Activated CD4-positive, alpha-beta T cell treated with anti-CD3 and anti-CD28 coated beads for 4 hours (primary cell): ENCODE results near the gene TYW1.
"Not testable (repeated sequence)": the region's sequence is repeated elsewhere in the genome, so short reads cannot be mapped to it uniquely, and the experiment has no call there.

Experiments
- DNase-seq, 2 donors: peaks; one replicate each; pipeline ENCODE4 v3.0.0-alpha.2; 2020

Gene TYW1

DNA sequence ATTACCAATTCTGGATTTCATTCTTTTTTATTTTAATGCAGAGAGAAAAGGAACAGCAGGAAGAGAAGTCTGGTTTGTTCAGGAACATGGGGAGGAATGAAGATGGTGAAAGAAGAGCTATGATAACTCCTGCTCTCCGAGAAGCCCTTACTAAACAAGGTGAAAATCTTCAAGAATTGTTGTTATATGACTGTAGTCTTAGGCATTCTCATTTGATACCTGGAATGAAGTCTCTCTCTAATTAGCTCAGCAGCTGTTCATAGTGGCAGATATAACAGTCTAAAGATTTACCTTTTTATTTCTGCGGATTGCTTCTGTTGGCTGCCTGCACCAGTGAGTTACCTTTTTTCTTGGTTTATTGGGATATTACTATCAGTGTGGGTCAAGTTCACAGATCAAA lies 53.3 kb downstream of the TYW1 start:
- not testable (repeated sequence) for DNase-seq

DNA sequence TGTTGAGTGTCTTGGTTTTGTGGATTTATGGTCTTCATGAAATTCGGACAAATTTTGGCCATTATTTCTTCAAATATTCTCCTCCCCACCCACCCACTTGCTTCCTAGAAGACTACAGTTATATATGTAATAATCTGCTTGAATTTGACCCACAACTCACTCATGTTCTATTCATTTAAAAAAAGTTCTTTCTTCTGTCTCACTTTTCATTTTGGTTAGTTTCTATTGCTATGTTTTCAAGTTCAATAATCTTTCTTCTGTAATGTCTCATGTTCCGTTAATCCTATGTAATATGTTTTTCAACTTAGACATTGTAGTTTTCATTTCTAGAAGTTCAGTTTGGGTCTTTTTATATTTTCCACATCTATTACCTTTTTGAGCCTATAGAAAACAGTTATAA lies 55.5 kb downstream of the TYW1 start:
- DNase-seq, result not testable (repeated sequence)

DNA sequence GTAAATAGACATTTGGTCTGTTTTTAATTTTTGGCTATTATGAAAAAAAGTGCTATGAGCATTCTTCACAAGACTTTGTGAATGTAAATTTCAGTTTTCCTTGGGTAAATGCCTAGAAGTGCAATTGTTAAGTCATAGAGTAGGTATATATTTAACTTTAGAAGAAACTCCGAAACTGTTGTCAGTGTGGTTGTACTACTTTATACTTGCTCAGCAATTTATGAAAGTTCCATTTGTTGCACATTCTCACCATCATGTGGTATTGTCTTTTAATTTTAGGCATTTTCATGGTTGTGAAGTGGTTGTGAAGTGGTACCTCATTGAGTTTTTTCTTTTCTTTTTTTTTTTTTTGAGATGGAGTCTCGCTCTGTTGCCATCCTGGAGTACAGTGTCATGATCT lies 60.0 kb downstream of the TYW1 start:
- no peak for DNase-seq

DNA sequence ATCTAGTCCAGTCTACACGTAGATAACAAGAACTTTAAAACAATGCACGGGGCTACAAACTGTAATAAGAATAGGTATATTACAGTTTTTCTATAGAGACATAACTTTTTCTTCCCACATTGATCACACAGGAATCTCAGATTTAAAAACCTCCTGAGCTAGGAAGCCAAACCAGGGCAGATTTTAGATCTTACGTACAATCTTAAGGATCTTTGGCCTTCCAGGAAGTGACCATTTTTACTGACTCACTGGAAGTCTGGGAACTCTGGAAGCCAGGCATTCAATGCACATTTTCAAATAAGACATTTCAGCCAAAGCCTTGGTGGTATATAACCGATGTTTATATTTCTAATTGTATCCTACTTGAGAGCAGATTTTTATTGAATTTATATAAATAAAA lies 64.7 kb downstream of the TYW1 start:
- DNase-seq, result not testable (repeated sequence)

DNA sequence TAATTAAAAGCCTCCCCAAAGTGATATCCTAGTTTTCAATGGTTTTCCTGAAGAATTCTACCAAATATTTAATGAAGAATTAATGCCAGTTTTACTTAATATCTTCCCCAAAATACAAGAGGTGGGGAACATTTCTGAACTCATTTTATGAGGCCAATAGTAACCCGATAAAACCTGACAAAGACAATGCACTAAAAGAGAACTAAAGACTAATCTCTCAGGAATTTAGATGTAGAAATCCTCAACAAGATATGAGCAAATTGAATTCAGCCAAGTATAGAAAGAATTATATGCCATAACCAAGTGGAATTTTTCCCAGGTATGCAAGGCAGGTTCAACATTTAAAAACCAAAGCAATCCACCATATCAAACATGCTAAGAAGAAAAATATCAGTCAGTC lies 66.2 kb downstream of the TYW1 start:
- DNase-seq, result not testable (repeated sequence)

DNA sequence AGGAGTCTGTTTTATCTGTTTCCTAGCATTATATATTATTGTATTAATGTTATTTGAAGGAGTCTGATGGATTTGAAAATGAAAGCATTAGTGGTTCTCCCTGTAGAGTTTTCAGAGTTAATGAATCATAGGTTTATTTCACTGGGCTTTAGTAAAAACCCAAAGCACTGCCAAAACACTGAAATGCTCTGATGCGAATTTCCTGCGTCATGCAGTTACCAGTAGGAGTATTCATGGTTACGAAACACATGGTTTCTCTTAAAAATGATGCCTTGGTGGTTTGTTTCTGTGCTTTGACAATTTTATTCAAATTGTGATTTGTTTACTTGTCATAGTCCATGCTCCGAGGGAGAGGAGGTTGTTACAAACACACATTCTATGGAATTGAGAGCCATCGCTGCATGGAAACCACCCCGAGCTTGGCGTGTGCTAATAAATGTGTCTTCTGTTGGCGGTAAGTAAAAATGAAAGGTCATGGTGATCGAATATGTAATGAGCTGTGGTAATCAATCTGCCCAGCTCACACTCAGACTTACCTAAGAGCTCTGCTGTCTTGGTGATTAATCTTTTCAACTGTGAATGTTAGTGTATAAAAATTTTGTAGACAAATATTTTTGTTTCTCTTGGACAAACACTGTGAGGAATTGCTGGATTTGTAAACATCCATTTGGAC lies 70.5 kb downstream of the TYW1 start:
- DNase-seq, result not testable (repeated sequence)

DNA sequence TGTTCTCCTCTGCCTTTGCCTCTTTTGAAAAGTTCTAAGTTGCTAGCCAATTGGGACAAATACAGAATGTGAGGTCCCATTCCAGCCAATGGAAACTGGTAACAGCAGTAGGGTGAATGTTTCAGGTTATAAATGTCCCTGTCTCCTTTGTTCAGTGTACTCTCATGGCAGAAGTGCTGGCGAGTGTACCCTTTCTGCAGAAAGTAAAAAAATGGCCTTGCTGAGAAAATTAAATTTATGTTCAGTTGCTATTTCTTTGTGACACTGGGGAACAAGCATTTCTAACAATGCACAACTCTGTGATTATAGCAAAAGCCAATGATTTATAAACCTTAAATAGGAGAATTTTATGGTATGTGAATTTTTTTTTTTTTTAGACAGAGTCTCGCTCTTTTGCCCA lies 79.5 kb downstream of the TYW1 start:
- DNase-seq, result not testable (repeated sequence)

DNA sequence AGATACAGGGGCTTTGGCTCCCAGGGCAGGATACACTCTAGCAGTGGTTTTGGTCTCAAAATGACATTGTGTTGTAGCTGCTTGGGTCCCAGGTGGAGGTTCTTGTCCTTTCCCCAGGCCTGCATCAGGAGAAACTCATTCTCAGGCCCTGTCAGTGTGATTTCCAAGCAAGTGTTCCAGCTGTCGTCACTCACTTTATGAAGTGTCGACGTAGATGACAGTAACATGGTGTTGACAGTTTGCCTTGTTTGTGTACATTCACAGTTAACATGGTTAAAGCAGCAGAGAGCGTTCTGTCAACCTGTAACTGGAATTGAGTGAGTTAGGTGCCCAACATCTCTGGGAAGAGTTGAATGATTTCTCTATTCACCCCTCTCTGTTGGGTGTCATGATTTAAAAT lies 86.2 kb downstream of the TYW1 start:
- DNase-seq, result not testable (repeated sequence)

DNA sequence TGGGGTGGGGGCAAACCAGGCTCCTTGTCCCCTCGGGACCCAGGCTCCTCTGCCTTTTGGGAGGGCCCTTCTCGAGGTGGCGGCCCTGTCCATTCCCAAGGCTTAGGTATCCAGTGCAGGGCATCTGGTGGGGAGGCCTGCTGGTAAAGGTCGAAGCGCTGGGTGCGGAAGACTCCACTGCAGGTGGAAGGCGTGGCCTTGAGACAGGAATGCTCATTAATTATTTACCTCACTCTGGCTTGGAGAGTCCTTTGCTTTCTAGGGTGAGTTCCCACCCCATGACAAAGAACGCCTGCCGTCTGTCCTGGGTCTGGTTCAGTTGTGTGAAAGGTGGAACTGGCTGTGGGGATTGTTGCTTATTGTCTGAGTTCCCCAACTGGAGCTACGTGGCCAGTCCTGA lies 92.6 kb downstream of the TYW1 start:
- not testable (repeated sequence) for DNase-seq

DNA sequence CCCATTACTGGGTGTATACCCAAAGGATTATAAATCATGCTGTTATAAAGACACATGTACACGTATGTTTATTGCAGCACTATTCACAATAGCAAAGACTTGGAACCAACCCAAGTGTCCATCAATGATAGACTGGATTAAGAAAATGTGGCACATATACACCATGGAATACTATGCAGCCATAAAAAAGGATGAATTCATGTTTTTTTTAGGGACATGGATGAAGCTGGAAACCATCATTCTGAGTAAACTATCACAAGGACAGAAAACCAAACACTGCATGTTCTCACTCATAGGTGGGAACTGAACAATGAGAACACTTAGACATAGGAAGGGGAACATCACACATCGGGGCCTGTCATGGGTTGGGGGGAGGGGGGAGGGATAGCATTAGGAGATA lies 94.4 kb downstream of the TYW1 start:
- DNase-seq, result not testable (repeated sequence)

DNA sequence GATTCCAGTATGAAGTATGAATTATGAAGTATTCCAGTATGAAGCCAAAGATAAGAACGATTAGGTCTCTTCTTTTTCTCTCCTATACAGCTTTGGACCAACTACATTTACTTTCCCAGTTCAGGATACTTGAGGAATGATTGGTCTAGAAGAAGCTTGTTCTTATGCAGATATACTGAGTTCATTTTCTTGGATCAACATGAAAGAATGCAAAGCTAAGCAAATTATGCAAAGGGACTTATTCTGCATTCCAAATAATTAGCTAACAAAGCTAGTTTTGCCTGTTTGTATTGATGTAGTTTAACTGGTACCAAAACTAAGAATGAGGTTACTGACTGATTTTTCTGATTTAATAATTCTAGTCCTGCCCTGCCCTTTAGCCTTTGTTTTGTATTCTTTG lies 101.4 kb downstream of the TYW1 start:
- not testable (repeated sequence) for DNase-seq

DNA sequence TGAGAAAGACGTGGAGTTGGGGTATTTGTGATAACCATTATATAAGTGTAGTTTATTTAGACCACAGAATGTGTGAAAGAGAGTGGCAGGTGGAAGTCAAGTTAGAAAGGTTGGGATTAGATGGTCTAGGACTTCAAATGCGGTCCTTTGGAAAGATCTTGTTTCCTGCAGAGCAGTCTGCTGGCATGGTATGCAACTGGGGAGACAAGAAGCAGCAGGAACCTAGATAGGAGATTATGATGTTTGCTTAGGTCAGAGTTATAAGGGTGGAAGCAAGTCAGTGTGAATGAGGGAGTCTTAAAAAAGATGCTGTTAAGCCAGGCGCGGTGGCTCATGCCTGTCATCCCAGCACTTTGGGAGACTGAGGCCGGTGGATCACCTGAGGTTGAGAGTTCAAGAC lies 102.8 kb downstream of the TYW1 start:
- not testable (repeated sequence) for DNase-seq

DNA sequence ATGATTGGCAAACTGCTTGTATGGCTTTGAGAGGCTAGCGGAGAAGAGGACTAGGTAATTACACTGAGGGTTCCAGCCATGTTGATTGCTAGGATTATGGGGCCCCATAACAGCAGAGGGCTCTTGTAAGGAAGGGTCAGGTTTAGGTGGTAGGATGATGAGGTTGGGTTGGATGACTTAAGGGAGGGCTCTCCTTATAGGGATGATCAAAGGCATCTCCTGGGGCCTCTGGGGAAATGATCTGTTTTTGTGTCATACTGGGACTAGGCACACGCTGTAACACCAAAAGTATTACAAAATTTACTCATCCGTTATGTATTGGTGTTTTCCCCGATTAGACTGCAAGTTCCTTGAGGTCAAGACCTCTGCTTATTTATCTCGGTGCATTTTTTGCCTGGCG lies 103.4 kb downstream of the TYW1 start:
- DNase-seq, result not testable (repeated sequence)

DNA sequence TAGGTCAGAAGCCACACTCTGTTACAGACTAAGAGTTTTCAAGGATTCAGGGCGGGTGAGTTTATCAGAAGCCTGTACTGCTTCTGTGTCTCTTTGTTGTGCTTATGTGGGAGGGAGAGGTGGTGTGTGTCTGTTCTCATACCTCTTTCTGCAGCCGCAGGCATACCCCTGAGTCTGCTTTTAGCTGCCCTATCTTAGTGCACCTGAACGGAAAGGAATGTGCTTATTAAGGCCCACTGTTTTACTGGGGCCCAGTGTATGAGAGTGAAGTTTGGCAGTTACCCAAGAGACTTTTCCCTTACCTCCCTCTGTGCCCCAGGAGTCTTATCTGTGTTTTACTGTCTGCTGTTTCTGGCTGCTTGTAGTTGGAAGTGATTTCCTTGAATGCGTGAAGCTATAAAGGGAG lies 104.3 kb downstream of the TYW1 start:
- DNase-seq, result no peak

DNA sequence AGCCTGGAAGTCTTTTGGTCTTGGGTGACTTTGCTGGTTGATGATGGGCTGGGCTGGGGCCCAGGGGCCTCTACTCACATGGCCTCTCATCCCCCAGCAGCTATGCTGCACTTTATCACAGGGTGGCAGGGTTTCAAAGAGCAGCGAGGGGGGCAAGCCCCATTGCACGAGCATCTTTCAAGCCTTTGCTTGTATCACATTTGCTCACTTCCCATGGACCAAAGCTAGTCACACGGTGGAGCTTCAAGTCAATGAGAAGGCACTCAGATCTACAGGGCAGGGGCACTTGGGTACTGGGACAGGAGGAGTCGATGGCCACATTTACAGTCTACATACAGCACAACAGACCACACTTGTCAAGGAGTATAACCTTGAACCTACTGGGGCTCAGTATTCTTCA lies 108.3 kb downstream of the TYW1 start:
- not testable (repeated sequence) for DNase-seq

DNA sequence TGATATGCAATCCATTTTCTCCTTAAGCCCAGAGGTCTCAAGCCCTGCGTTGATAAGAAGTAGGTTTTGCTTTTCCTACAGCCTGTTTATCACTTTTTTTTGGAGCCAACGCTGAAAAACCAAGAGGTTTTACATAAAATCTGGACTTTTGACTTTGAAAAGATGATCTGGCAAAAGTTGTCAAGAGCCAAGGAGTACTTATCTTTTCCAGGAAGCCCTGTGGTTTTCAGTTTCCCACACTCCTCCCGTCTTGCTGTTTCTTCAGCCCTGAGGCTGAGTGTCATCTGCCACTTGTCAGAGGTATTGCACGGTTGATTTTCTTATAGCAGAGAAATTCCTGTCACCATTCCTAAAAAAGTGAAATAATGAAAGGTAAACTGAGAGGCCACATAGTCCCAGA lies 108.7 kb downstream of the TYW1 start:
- no peak for DNase-seq

DNA sequence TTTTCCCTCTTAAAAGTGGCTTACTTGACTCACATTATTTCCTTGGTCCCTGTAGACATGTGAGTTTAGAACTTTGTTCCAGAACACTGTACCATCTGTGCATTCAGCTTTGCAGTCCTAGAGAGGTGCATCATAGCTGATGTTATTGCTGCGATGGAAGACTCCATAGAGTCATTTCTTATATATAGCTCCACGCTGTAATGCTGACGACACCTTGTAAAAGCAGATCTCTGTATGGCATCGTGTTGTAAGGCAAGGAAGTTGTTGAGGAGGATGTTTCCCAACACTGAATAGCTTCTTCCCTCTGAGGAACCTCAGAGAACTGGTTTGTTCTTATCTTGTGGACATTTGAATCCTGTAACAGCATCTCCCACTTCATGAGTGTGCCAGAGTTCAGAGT lies 109.6 kb downstream of the TYW1 start:
- not testable (repeated sequence) for DNase-seq

DNA sequence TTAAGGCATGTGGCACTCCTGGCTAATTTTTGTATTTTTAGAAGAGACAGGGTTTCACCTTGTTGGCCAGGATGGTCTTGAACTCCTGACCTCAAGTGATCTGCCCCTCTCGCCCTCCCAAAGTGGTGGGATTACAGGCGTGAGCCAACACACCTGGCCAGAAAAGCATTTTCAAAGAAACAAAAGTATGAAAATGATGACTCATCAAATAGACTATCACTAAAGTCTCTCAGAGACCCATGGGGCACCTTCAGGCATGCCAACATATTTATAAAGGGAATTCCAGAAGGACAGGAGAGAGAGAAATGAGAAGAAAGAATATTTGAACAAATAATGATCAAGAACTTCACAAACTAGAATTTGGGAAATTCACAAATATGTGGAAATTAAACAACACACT lies 114.7 kb downstream of the TYW1 start:
- not testable (repeated sequence) for DNase-seq

DNA sequence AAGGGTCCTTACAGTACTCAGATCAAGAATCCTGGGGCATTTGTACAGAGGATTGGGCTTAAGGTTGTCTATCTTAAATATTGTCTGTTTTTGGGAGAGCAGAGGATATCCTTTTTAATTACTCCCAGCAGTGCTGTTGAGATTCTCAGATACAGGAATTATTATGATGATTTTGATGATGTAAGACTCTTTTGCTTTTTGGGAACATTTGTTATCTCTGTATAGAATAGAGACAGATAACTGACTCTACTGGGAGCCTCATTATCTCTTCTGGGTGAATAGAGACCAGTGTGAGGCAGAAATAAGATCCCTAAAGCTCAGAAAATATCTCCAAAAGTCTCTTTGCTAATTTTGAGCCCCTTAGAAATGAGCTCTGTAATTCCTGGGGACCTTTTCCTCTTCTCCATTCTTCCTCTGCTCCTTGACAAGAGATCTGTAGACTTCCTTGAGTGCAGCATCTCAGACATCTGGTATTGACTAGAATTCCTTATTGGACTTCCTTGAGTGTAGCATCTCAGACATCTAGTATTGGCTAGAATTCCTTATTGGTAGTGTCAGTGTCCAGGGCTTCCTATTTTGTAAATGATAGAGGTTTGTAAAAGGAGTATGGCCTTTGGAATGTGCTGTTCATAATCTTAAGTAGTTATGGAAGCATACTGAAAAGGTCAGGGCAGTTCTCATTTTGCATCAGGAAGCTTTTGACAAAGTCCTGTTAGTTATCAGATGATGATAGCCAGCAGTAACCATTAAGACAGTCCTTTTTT lies 118.0 kb downstream of the TYW1 start:
- DNase-seq, result not testable (repeated sequence)

DNA sequence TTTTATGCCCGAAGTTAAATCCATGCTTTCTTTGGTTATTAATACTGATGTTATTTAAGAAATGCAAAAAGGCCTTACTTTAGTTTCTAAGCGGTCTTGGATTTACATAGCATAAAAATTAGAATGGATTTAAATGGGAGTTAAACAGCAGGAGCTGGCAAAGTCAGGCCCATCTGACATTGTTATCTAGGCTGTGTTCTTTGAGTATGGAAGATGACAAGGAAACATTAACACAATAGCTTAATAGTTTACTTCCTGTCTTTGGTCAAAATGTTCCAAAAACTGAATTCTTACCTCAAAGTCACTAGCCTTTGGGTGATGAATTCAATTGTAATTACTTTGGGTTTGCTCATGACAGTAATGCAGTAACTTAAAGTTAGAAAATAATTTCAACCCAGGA lies 123.9 kb downstream of the TYW1 start:
- not testable (repeated sequence) for DNase-seq

DNA sequence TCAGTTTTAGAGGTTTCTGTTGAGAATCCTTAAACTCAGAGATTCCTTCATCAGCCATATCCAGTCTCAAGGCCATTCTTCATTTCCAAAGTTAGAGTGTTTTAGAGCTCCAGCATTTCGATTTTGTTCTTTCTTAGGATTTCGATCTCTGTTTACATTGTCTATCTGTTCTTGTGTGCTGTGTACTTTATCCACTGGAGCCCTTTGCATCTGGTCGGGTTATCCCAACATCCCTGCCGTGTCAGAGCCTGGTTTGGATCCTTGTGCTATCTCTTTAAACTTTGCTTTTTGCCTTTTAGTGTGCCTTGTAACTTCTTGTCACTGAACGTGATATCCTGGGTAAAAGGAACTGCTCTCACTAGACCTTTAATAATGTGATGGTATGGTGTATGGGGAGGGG lies 131.6 kb downstream of the TYW1 start:
- not testable (repeated sequence) for DNase-seq

DNA sequence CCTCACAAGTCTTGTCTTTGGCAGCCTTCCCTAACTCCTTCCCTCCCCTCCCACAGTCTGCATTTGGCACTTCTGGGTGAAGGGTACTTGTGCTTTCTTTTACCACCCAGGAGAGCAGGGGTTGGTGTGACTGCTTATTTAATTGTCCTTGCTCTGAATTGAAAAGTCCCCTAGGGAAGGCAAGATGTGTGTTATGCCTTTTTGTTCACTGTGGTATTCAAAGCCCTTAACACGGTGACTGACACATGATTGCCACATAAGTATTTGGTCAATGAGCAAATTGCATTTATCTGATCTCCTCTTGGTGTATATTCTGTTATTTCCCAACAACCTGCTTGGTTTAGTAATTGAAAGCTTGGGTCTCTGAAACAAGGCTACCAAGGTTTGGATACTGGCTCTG lies 134.1 kb downstream of the TYW1 start:
- not testable (repeated sequence) for DNase-seq

DNA sequence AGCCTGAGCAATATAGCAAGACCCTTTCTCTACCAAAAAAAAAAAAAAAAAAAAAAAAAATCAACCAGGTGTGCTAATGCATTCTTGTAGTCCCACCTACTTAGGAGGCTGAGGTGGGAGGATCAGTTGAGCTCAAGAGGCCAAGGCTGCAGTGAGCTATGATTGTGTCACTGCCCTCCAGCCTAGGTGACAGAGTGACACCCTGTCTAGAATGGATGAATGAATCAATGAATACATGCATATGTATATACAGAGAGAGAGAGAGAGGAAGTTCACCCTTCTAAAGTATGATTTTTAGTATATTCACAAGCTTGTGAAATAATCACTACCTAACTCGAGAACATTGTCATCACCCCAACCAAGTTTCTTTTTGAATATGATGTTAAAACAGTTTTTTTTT lies 138.3 kb downstream of the TYW1 start:
- DNase-seq, result not testable (repeated sequence)
